T47D (cell line): ENCODE results near the gene FAM76A.
"Not testable (repeated sequence)": the region's sequence is repeated elsewhere in the genome, so short reads cannot be mapped to it uniquely, and the experiment has no call there.

Source experiments
- DNase-seq, 2 experiments: peaks; one replicate each; pipeline versions ENCODE4 v3.0.0 to v3.0.0-alpha.2; 2011 to 2012; ENCODE audit warnings: low read depth in 1 of 2, low spot score in 1 of 2
- JUND ChIP-seq: IDR thresholded peaks from 2 replicates; pipeline ENCODE4 v1.6.1; 2012; ENCODE audit warnings: low read depth
- in situ Hi-C: cut with HindIII; loops from 2 replicates; pipeline ENCODE4 v1.10.0; 2016; ENCODE audit warnings: low sequenced_read_pairs, low pct_unique_long_range_greater_than_20kb

The FAM76A gene

GRCh38 chr1:27725374-27726172 is at the start of gene FAM76A:
FAM76A (plus strand) TSS chr1:27725961; CDS start chr1:27726081, 120 bp downstream.
- in situ Hi-C loops, result no loop called here
- DNase-seq, result peak; percentile 89 to 98
- TF ChIP-seq JUND, result no peak

GRCh38 chr1:27676410-27676809 is 49.4 kb upstream of the FAM76A start:
- no peak for DNase-seq
- in situ Hi-C loops, result no loop called here
- TF ChIP-seq JUND, result no peak

GRCh38 chr1:27678747-27679146 is 47.0 kb upstream of the FAM76A start:
- in situ Hi-C loops, result no loop called here
- DNase-seq, result no peak
- no peak for TF ChIP-seq JUND

- in situ Hi-C loops, DNase-seq: not testable (repeated sequence)
Measured at GRCh38 chr1:27680225-27680791, 45.5 kb upstream of the FAM76A start.

- in situ Hi-C loops, DNase-seq: not testable (repeated sequence)
Measured at GRCh38 chr1:27681580-27681979, 44.2 kb upstream of the FAM76A start.

- TF ChIP-seq JUND, result no peak
- in situ Hi-C loops, result no loop called here
- DNase-seq, result no peak
Measured at GRCh38 chr1:27682351-27682944, 43.3 kb upstream of the FAM76A start.

GRCh38 chr1:27684176-27684575 is 41.6 kb upstream of the FAM76A start:
- TF ChIP-seq JUND, result no peak
- DNase-seq, result peak in 1 of 2 experiments; percentile 86
- in situ Hi-C loops, result no loop called here

GRCh38 chr1:27686223-27686990 is 39.4 kb upstream of the FAM76A start:
- in situ Hi-C loops, result no loop called here
- TF ChIP-seq JUND, result no peak
- no peak for DNase-seq

GRCh38 chr1:27687906-27688305 is 37.9 kb upstream of the FAM76A start:
- TF ChIP-seq JUND, result no peak
- in situ Hi-C loops, result no loop called here
- DNase-seq, result no peak

GRCh38 chr1:27689423-27690173 is 36.2 kb upstream of the FAM76A start:
- no peak for TF ChIP-seq JUND
- no peak for DNase-seq
- in situ Hi-C loops, result no loop called here

GRCh38 chr1:27690183-27690582 is 35.6 kb upstream of the FAM76A start:
- in situ Hi-C loops, result no loop called here
- TF ChIP-seq JUND, result no peak

GRCh38 chr1:27696835-27697234 is 28.9 kb upstream of the FAM76A start:
- in situ Hi-C loops, DNase-seq: not testable (repeated sequence)

More at GRCh38 chr1:27690183-27690582, 35.6 kb upstream of the FAM76A start:
- DNase-seq, result no peak
